AG10803 (cell line): ENCODE results near the gene TKTL1.

Experiments used
- DNase-seq: peaks from one replicate; pipeline ENCODE4 v3.0.0; 2010; ENCODE audit warnings: low read depth
- H3K4me3 ChIP-seq: 2 replicates; pipeline ENCODE4 v1.5.1; 2011; ENCODE audit warnings: mild to moderate bottlenecking, low read length, control low read depth
- TF ChIP-seq, protein P1 (sequence below): conservative IDR thresholded peaks from 2 replicates; pipeline ENCODE4 v1.5.1; 2011; ENCODE audit warnings: mild to moderate bottlenecking, low read length, control low read depth, inconsistent platforms

TKTL1 gene

DNA sequence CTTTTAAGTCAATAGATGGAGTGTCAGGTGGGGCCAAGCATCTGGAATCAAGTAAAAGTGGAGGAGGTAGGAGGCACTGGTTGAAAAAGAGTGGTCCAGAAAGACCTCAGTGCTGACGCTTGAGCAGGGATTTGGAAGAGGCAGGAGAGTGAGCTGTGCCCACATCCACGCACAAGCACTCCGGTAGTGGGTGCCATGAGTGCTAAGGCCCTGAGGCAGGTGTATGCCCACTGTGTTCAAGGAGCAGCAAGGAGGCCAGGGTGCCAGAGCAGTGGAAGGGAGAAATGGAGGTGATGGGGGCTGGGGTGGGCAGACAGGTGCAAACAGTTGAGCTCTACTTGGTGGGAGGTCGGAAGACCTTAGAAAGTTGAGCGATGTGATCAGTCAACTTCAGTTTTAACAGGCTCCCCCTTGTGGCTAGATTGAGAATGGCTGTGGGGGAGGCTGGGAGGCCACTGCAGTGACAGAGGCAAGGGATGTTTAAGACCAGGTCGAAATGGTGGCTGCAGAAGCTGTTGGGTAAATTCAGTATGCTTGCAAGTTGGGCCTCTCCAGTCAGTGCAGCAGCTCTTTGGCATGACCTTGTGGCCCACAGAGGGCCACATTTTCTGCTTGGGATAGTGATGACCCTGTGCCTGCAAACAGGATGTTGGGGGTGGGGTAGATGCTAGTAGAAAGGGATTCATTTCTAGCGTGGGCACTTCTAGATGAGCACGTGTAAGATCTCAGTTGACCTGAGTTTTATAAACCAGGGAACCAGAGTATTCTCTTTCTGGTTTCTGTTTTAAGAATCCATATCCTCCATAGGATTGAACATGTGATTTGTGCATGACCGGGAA is 12.7 kb downstream of the TKTL1 start:
- TF ChIP-seq, protein P1, sequence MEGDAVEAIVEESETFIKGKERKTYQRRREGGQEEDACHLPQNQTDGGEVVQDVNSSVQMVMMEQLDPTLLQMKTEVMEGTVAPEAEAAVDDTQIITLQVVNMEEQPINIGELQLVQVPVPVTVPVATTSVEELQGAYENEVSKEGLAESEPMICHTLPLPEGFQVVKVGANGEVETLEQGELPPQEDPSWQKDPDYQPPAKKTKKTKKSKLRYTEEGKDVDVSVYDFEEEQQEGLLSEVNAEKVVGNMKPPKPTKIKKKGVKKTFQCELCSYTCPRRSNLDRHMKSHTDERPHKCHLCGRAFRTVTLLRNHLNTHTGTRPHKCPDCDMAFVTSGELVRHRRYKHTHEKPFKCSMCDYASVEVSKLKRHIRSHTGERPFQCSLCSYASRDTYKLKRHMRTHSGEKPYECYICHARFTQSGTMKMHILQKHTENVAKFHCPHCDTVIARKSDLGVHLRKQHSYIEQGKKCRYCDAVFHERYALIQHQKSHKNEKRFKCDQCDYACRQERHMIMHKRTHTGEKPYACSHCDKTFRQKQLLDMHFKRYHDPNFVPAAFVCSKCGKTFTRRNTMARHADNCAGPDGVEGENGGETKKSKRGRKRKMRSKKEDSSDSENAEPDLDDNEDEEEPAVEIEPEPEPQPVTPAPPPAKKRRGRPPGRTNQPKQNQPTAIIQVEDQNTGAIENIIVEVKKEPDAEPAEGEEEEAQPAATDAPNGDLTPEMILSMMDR, result peak; percentile 66
- peak; percentile 30 for DNase-seq
- H3K4me3 ChIP-seq, result no peak overlapping the region

DNA sequence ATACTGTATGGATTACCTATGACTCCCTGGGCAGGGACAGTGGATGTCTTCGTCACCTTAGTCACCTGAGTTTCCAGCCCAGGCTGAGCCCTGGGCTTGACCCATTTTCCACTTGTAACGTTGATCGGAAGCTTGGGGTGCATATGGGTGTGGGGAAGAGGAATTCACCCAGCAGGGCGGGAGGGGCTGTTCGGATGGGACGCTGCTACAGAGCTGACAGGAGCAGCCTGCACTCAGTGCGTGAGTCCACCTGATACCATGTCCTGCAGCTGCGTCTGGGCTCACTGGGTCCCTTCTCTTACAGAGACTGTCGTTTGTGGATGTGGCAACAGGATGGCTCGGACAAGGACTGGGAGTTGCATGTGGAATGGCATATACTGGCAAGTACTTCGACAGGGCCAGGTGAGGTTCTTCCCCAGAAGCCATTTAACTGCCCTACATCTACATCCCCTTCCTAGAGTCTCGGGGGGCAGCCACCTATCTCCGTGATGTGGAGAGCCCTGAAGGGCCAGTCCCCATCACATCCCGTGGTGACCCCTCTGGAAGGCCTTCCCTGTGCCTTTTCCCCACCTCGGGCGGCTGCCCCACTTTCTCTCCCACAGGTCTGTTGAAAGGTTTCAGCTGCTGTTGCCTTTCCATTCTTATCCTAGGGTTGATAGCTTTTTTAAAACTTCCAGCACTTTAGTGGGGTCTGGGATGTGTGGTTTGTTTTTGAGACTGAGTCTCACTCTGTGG is 13.6 kb downstream of the TKTL1 start:
- H3K4me3 ChIP-seq, result no peak overlapping the region
- TF ChIP-seq, protein P1, result no peak
- DNase-seq, result no peak

- no peak overlapping the region for H3K4me3 ChIP-seq
- TF ChIP-seq, protein P1, result no peak
- DNase-seq, result no peak
These were observed 15.3 kb downstream of the TKTL1 start for GRCh38 chrX:154310616-154311536.

DNA sequence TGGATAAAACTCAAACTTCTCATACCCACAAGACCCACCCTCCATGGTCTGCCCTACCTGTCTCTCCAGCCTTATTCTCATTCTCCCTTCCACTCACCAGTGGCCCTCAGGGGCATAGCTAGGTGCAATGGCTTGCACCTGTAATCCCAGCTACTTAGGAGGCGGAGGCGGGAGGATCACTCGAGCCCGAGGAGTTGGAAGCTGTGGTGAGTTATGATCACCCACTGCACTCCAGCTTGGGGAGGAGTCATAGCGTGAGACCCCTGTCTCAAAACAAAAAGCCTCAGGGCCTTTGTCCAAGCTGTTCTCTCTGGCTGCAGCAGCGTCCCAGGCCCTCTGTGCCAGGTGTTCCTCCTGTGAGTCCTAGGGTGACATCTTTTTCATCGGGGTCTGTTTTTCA is 16.5 kb downstream of the TKTL1 start:
- TF ChIP-seq, protein P1, result no peak
- DNase-seq, result no peak

DNA sequence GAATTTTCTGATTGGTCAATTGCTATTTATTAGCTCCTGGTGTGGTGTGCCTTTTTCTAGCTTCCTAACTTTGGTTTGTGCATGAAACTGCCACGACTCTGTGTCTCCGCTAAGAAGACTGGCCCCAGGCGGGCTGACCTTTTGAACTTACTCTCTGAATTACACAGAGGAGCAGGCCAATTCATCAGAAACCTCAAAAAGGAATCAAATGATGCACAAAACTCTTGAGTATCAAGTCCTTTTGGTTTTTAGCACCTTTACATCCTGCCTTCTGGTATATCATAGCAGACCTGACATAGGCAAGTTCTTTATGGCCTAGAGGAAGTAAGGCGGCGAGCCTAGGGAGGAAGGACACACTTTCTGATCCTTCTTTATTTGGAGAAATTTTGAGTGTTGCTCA is 17.6 kb downstream of the TKTL1 start:
- TF ChIP-seq, protein P1, result no peak
- no peak overlapping the region for H3K4me3 ChIP-seq
- no peak for DNase-seq

More for the DNA sequence above, 16.5 kb downstream of the TKTL1 start:
- no peak overlapping the region for H3K4me3 ChIP-seq

DNA sequence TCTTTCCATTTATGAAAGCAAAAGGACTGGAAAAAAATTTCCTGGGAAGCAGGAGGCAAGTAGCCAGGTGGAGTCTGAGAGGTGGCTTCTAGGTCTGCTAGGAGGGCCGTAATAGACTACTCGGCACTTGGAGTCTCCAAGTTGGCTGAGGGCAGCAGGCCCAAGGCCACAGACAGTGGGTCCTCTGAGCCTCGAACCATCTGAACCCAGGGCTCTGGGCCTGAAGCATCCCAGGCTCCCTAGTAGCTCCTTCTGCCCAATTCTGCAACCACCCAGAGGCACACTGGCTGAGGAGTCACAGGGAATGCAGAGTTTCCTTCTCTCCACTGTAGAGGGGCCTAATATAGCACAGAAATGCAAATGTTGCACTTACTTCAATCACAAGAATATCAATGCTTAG is 19.8 kb downstream of the TKTL1 start:
- no peak overlapping the region for H3K4me3 ChIP-seq
- DNase-seq, result no peak
- TF ChIP-seq, protein P1, result no peak
